Neuronal stem cell (in vitro differentiated cells): Measurements from ENCODE around the gene C16orf46.

ENCODE experiments used
- DNase-seq: peaks from one replicate; pipeline ENCODE4 v3.0.0-alpha.2; 2013; ENCODE audit warnings: low spot score
- H2AFZ ChIP-seq: one replicate; pipeline ENCODE4 v1.6.1; 2013; ENCODE audit warnings: mild to moderate bottlenecking, low read length, inconsistent platforms
- H2AK5ac ChIP-seq: 2 replicates; pipeline ENCODE4 v1.6.1; 2013; ENCODE audit warnings: low read depth, mild to moderate bottlenecking, inconsistent platforms, low read length, moderate library complexity, mixed read lengths
- H2BK120ac ChIP-seq: 2 replicates; pipeline ENCODE4 v1.6.1; 2013; ENCODE audit warnings: low read depth, mild to moderate bottlenecking, inconsistent platforms, low read length, moderate library complexity, mixed read lengths
- H2BK12ac ChIP-seq: one replicate; pipeline ENCODE4 v1.6.1; 2013; ENCODE audit warnings: low read length, inconsistent platforms
- H2BK15ac ChIP-seq: 2 replicates; pipeline ENCODE4 v1.6.1; 2013; ENCODE audit warnings: mild to moderate bottlenecking, low read length, inconsistent platforms, mixed read lengths
- H2BK5ac ChIP-seq: one replicate; pipeline ENCODE4 v1.6.1; 2013; ENCODE audit warnings: inconsistent platforms, mild to moderate bottlenecking, low read length, moderate library complexity
- H3K14ac ChIP-seq: one replicate; pipeline ENCODE4 v1.6.1; 2013; ENCODE audit warnings: low read length, inconsistent platforms
- H3K18ac ChIP-seq: 2 replicates; pipeline ENCODE4 v1.6.1; 2013; ENCODE audit warnings: low read length, inconsistent platforms
- H3K23ac ChIP-seq: 2 replicates; pipeline ENCODE4 v1.6.1; 2013; ENCODE audit warnings: low read depth, mild to moderate bottlenecking, mixed read lengths, low read length, inconsistent platforms; ENCODE audit not compliant: poor library complexity
- H3K27ac ChIP-seq: replicated peaks from 3 replicates; pipeline ENCODE4 v1.5.1; 2013; ENCODE audit warnings: low read length, inconsistent platforms
- H3K27me3 ChIP-seq, 3 experiments: 2 replicates each; pipeline ENCODE4 v1.6.1; 2013; ENCODE audit warnings: low read length in 3 of 3, mild to moderate bottlenecking in 2 of 3, inconsistent platforms in 1 of 3, low read depth in 1 of 3, mixed read lengths in 1 of 3, moderate library complexity in 1 of 3; ENCODE audit not compliant: control insufficient read depth in 3 of 3, insufficient read depth in 3 of 3
- H3K36me3 ChIP-seq, 2 donors: replicated peaks in 1 of 2; 2 replicates each; pipeline ENCODE4 v1.6.1; 2013; ENCODE audit warnings: low read length in 2 of 2; ENCODE audit not compliant: control insufficient read depth in 2 of 2, insufficient read depth in 2 of 2
- H3K4ac ChIP-seq: 2 replicates; pipeline ENCODE4 v1.6.1; 2013; ENCODE audit warnings: inconsistent platforms, mild to moderate bottlenecking, low read length, moderate library complexity
- H3K4me1 ChIP-seq, 2 donors: 1 replicate in 1 of 2; 2 replicates in 1 of 2; pipeline ENCODE4 v1.6.1; 2013; ENCODE audit warnings: low read length in 2 of 2, low read depth in 1 of 2; ENCODE audit not compliant: control insufficient read depth in 2 of 2, insufficient read depth in 1 of 2
- H3K4me2 ChIP-seq: one replicate; pipeline ENCODE4 v1.6.1; 2013; ENCODE audit warnings: mild to moderate bottlenecking, low read length, inconsistent platforms; ENCODE audit not compliant: insufficient read depth, poor library complexity, severe bottlenecking
- H3K4me3 ChIP-seq, 2 donors: 2 replicates each; pipeline ENCODE4 v1.5.1; 2013; ENCODE audit warnings: low read length in 2 of 2, mild to moderate bottlenecking in 2 of 2, inconsistent platforms in 1 of 2, moderate library complexity in 1 of 2
- H3K79me1 ChIP-seq: one replicate; pipeline ENCODE4 v1.6.1; 2013; ENCODE audit warnings: low read depth, mild to moderate bottlenecking, inconsistent platforms, low read length, moderate library complexity
- H3K9ac ChIP-seq: one replicate; pipeline ENCODE4 v1.6.1; 2013; ENCODE audit warnings: mild to moderate bottlenecking, low read depth, low read length, inconsistent platforms; ENCODE audit not compliant: poor library complexity
- H3K9me3 ChIP-seq, 2 donors: replicated peaks in 1 of 2; 2 replicates each; pipeline versions ENCODE3 to v1.6.1; 2013; ENCODE audit warnings: low read length in 2 of 2, mild to moderate bottlenecking in 2 of 2, inconsistent platforms in 1 of 2, low read depth in 1 of 2, mixed read lengths in 1 of 2, moderate library complexity in 1 of 2; ENCODE audit not compliant: control insufficient read depth in 2 of 2, insufficient read depth in 1 of 2
- H4K8ac ChIP-seq: one replicate; pipeline ENCODE4 v1.6.1; 2013; ENCODE audit warnings: low read depth, mild to moderate bottlenecking, inconsistent platforms, low read length, moderate library complexity
- H4K91ac ChIP-seq: one replicate; pipeline ENCODE4 v1.6.1; 2013; ENCODE audit warnings: low read length, low read depth, mild to moderate bottlenecking, inconsistent platforms; ENCODE audit not compliant: poor library complexity
- WGBS, 2 donors: extraction: QIAGEN DNeasy Blood & Tissue Kit; methylation state at CpG; one replicate each; pipeline ENCODE4 v1.1.7; 2013; ENCODE audit warnings: missing lambda C conversion rate in 2 of 2, mixed read lengths in 1 of 2; ENCODE audit not compliant: insufficient read length in 2 of 2, insufficient replicate concordance in 1 of 2; ENCODE audit errors: extremely low coverage in 2 of 2; 5-methylcytosine and 5-hydroxymethylcytosine counted together

C16orf46 gene

GRCh38 chr16:81107511-81107910 lies 30.5 kb upstream of the C16orf46 start:
- H3K9me3 ChIP-seq = no peaks in the 10 kb centered on the region

GRCh38 chr16:81106826-81107503 lies 29.9 kb upstream of the C16orf46 start:
- Histone ChIP-seq H3K36me3 (no peaks in the 10 kb centered on the region), H3K4me3 (no peak overlapping the region), H2AFZ (no peak overlapping the region)

More at GRCh38 chr16:81107511-81107910, 30.5 kb upstream of the C16orf46 start:
- no peak overlapping the region for H3K9ac ChIP-seq
- no peaks in the 10 kb centered on the region for H3K36me3 ChIP-seq
- H4K91ac ChIP-seq = no peak overlapping the region
- no peak overlapping the region for H3K4me3 ChIP-seq
- no peak overlapping the region for H2BK15ac ChIP-seq
- H2BK5ac ChIP-seq = no peak overlapping the region
- H3K27me3 ChIP-seq = peaks cover 0 to 3% (median 0%) of the 10 kb centered on the region in 3 experiments
- H3K27ac ChIP-seq = no peak overlapping the region
- H3K4ac ChIP-seq = no peak overlapping the region
- no peak overlapping the region for H2BK120ac ChIP-seq
- no peak overlapping the region for H2AFZ ChIP-seq
- H3K4me1 ChIP-seq = no peaks in the 10 kb centered on the region
- H4K8ac ChIP-seq = no peak overlapping the region
- DNase-seq = no peak
- no peak overlapping the region for H3K18ac ChIP-seq
- H3K79me1 ChIP-seq = no peaks in the 10 kb centered on the region
- H3K23ac ChIP-seq = no peak overlapping the region
- H2BK12ac ChIP-seq = no peak overlapping the region
- no peak overlapping the region for H2AK5ac ChIP-seq
- H3K4me2 ChIP-seq = no peak overlapping the region
- H3K14ac ChIP-seq = no peak overlapping the region
- no CpG with 5 or more reads among the region's 11 CpGs for WGBS, 2 donors

DNA sequence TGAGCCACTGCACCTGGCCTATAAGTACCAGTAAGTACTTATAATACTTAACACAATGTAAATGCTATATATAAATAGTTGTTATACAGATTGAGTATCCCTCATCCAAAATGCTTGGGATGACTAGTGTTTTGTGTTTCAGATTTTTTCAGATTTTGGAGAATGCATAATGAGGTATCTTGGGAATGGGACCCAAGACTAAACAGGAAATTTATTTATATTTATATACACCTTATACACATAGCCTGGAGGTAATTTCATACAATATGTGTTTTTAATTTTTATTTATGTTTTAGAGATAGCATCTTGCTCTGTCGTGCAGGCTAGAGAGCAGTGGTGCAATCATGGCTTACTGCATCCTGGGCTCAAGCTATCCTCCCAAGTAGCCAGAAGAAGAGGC lies 28.9 kb upstream of the C16orf46 start:
- H4K91ac ChIP-seq = no peak overlapping the region
- H3K9ac ChIP-seq = no peak overlapping the region
- no peak overlapping the region for H3K14ac ChIP-seq
- H3K79me1 ChIP-seq = no peaks in the 10 kb centered on the region
- no peaks in the 10 kb centered on the region for H3K4me1 ChIP-seq
- H3K36me3 ChIP-seq = no peaks in the 10 kb centered on the region
- H3K18ac ChIP-seq = no peak overlapping the region
- H2AK5ac ChIP-seq = no peak overlapping the region
- no peak overlapping the region for H3K27ac ChIP-seq
- no peak overlapping the region for H3K4me2 ChIP-seq
- no CpG with 5 or more reads among the region's 1 CpG for WGBS, 2 donors
- no peaks in the 10 kb centered on the region for H3K9me3 ChIP-seq
- no peak overlapping the region for H2BK15ac ChIP-seq
- no peak overlapping the region for H3K4ac ChIP-seq
- peaks cover 0 to 3% (median 0%) of the 10 kb centered on the region in 3 experiments for H3K27me3 ChIP-seq
- H2BK120ac ChIP-seq = no peak overlapping the region
- H4K8ac ChIP-seq = no peak overlapping the region
- no peak overlapping the region for H2BK5ac ChIP-seq
- no peak overlapping the region for H3K4me3 ChIP-seq
- H3K23ac ChIP-seq = no peak overlapping the region
- no peak for DNase-seq
- no peak overlapping the region for H2BK12ac ChIP-seq
- H2AFZ ChIP-seq = no peak overlapping the region

More at GRCh38 chr16:81106826-81107503, 29.9 kb upstream of the C16orf46 start:
- Histone ChIP-seq H3K18ac (no peak overlapping the region), H2BK12ac (no peak overlapping the region), H3K14ac (no peak overlapping the region), H2BK15ac (no peak overlapping the region), H2BK120ac (no peak overlapping the region), H4K91ac (no peak overlapping the region), H4K8ac (no peak overlapping the region), H3K4me1 (no peaks in the 10 kb centered on the region), H3K27ac (no peak overlapping the region), H2BK5ac (no peak overlapping the region), H3K9me3 (no peaks in the 10 kb centered on the region), H3K4me2 (no peak overlapping the region), H3K4ac (no peak overlapping the region), H3K9ac (no peak overlapping the region), H3K27me3 (peaks cover 0 to 3% (median 0%) of the 10 kb centered on the region in 3 experiments), H2AK5ac (no peak overlapping the region), H3K79me1 (no peaks in the 10 kb centered on the region), H3K23ac (no peak overlapping the region)
- no peak for DNase-seq
- WGBS, 2 donors = no CpG with 5 or more reads among the region's 8 CpGs

DNA sequence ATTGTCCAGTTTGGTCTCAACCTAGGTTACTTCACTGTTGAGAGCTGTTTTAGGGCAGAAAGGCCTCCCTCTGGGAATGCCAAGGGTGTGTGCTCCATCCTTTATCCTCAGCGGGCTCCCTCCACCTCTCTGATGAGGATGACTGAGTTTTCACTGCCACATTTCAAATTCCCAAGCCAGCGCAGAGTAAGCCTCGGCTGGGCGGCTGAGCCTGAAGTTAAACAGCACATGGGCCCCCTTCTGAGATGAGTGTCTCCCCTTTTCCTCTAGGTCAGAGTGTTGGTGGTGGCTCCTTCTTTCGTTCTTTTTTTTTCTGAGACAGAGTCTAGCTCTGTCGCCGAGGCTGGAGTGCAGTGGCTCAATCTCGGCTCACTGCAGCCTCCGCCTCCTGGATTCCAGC lies 24.7 kb upstream of the C16orf46 start:
- H2BK120ac ChIP-seq = no peak overlapping the region
- H3K4me1 ChIP-seq = peaks cover 0 to 2% of the 10 kb centered on the region in 2 donors
- no peak overlapping the region for H3K4ac ChIP-seq
- no peak overlapping the region for H2BK15ac ChIP-seq
- H3K27me3 ChIP-seq = no peaks in the 10 kb centered on the region
- no peak overlapping the region for H2BK5ac ChIP-seq
- H3K4me2 ChIP-seq = no peak overlapping the region
- DNase-seq = no peak
- no peak overlapping the region for H3K14ac ChIP-seq
- no peak overlapping the region for H2AFZ ChIP-seq
- no peaks in the 10 kb centered on the region for H3K9me3 ChIP-seq
- no peak overlapping the region for H2BK12ac ChIP-seq
- WGBS, 2 donors = no CpG with 5 or more reads among the region's 9 CpGs
- no peak overlapping the region for H3K27ac ChIP-seq
- no peaks in the 10 kb centered on the region for H3K79me1 ChIP-seq
- no peak overlapping the region for H3K18ac ChIP-seq
- H3K9ac ChIP-seq = no peak overlapping the region
- H3K36me3 ChIP-seq = no peaks in the 10 kb centered on the region
- no peak overlapping the region for H4K8ac ChIP-seq
- H4K91ac ChIP-seq = no peak overlapping the region
- no peak overlapping the region for H3K4me3 ChIP-seq
- no peak overlapping the region for H2AK5ac ChIP-seq
- H3K23ac ChIP-seq = no peak overlapping the region
